Activated naive CD4-positive, alpha-beta T cell treated with anti-CD3 and anti-CD28 coated beads, Interleukin-2, amount 50 U/mL, for 16 hours (primary cell): ENCODE results near the gene STMN3.
"Not testable (repeated sequence)": the region's sequence is repeated elsewhere in the genome, so short reads cannot be mapped to it uniquely, and the experiment has no call there.

Experiments used
- DNase-seq: peaks from one replicate; pipeline ENCODE4 v3.0.0-alpha.2; 2020

STMN3 gene

DNA sequence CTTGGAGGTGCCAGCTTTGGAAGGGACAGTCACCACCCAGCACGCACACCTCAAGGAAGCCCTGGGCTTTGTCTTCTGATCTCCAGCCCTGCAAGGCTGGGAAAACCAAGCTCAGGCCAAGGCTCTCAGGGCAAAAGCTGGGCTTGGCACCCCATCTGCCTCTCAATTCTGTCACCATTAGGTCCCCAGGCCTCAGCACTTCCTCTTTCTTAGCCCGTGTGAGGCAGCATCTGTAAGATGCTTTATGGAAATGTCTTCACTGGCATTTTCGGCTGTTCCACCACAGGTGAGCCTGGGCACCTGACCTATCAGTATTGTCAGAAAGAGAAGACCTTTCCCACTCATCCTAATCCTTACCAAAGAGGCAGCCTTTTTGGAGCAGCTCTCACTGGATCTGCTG lies 50.9 kb downstream of the STMN3 start:
- DNase-seq: no peak

DNA sequence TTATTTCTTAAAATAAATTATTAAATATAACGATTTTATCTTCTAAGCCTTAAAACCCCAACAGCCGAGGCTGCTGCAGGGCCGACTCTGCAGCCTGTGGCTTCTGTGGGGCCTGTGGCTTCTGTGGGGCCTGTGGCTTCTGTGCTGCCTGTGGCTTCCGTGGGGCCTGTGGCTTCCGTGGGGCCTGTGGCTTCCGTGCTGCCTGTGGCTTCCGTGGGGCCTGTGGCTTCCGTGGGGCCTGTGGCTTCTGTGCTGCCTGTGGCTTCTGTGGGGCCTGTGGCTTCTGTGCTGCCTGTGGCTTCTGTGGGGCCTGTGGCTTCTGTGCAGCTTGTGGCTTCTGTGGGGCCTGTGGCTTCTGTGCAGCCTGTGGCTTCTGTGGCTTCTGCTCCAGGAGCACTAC lies 51.5 kb downstream of the STMN3 start:
- DNase-seq: not testable (repeated sequence)

DNA sequence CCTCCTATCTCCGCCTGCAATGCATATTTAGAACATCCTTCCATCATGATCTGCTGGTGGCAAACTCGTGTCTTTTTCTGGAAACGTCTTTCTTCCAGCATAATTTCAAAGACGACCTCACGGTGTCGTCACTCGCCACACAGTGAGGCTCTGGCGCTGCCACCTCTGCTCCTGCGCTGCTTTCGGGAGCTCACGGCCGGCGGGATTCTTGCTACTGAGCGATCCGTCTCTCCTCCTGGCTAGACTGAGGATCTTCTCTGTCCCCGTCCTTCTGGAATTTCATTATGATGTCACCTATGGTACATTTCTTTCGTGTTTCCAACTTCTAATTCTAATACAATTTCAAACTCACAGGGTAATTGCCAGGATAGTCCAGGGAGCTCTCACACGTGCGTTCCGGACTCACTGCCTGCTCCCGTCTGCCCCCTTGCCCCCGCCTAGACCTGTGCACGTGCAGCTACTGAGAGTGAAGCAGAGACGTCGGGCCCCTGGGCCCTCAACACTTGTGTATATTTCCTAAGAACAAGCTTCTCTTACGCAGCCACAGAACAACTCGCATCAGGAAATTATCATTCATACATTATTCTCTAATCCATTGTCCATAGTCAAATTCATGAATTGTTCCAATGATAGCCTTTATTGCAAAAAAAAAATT lies 53.7 kb downstream of the STMN3 start:
- DNase-seq: no peak

DNA sequence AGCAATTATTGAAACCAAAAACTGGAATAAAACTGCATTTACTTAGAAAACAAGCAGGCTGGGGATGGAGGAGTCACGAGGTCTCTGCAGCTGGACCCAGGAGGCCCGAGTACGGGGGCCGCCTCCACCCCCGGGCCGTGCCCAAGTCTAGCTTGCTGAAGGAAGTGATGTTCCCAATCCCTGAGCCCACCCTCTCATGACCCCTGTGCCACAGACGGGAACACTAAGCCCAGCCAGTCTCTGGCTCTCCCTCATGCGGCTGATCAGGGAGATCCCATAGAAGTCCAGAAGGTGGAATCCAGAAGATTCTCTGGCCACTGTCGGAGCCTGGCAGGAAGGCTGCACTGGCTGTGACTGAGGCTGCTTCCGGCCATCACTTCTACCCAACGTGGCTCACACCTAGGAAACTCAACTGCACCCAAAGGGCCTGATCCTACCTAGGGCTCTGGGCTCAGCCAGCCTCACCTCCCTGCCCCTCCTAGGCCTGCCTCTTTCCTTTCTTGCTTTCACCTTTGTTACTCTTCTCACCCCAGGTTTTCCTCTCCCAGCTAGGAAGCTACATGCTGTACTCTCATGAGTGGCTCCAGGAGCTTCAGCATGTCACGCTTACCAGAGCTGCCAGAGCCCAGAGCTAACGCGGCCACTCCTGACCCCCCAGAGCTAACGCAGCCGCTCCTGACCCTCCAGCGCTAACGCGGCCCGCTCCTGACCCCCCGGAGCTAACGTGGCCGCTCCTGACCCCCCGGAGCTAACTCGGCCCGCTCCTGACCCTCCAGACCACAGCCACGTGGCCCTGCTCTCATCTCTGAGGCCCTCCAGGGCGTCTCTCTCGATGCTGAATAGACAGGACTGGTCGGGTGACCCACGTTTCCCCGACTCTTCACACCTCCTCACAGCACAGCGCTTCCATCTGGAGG lies 54.5 kb downstream of the STMN3 start:
- DNase-seq: no peak

DNA sequence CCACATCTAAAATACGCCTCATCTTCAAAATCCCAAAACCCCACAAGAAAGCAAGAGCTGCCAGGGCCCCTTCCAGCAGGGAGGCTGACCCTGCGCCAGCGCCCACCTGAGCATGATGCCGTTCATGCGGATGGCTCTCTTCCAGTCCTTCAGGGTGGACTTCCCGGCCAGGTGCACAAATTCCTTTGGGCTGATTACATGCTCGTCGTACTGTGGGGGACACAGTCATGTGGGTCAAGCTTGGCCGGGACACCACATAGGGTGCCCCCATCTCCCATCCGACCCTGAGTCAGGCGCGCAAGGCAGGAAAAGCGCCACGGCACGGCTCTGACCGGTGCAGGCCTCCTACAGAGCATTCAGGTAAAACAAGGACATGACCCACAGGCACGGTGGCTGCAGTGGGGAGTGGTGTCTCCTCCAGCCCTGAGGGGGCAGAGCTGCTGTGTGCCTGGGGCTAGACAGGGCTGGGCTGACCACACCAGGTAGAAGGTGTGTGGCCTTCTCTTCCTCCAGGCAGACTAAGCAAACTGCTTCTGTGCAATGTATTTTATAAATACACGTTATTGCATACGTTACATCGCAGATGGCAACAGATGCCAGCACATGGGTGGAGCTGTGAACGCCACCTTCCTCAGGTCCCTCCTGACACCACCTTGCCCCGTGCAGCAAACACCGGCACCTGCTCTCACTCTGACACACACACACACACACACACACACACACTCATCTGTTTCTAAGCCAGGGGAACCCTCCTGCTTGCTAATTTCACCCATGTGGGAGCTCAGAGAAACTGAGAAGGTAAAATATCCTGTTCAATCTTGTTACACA lies 55.4 kb downstream of the STMN3 start:
- DNase-seq: no peak

DNA sequence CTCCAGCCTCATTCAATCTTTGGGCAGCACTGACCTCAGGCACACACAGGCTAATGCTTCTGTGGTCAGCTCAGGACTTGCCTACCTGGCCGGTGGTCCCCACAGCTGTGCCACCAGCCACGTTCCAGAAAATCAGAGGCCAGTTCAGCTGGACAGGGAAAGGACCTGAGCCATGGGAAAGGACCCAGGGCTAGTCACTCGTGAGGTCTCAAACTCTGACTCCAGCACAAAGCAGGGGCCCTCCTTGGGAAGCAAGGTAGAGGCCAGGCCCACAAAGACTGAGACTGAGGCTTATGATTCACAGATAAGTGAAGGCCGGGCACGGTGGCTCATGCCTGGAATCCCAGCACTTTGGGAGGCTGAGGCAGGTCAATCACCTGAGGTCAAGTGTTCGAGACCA lies 56.8 kb downstream of the STMN3 start:
- no peak for DNase-seq

DNA sequence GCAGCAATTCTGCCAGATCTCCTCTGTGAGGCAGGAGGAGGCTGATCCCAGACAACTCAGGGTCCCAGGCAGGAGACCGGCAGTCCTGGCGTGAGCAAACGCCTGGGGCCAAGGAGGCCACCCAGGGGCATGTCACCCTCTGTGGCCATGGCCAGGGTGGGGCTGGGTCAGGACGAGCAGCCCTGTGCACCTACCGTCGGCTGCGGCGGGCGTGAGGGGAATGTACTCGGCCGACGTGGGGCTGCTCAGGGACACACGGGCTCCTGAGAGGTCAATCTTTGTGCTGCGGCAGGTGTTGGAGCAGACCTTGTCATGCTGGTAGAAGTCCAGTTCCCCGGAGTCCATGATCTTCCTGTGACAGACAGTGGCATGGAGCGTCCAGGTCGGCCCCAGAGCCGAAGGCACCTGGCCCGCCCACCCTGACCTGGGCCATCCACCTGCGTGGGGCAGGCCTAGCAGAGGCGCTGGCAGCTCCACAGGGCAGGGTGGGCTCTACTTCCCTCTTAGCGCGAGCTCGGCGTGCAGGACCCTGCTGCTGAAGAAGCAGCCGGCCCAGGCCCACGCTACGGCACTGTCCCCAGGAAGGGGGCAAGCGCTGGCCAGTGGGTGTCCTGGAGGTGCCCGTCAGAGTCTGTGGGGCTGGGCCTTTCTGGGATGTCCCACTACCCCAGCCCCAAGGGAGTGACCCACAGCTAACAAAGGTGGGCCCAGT lies 57.7 kb downstream of the STMN3 start:
- DNase-seq: no peak

DNA sequence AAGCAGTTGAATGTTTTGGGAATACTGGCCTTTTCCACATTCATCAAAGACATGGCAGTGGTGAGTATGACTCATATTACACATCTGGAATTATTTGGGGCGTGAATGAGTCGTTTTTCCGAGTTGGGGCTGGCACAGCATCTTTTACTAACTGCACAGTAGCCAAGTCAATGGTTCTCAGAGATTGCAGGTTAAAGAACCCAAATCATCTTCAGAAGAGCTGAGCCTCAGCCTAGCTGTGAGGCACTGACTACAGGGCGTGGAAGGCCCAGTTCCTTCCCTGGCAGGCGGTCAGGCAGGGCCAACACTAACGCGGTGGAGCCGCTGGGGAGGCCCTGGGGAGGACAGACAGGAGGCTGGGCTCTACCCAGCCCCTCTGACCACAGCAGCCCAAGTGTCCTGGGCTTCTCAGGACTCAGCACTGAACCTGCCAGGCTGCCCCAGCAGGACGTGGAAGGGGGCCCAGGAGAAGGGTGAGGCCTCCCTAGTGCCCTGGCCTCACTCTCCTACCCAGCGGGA lies 59.1 kb downstream of the STMN3 start:
- no peak for DNase-seq

DNA sequence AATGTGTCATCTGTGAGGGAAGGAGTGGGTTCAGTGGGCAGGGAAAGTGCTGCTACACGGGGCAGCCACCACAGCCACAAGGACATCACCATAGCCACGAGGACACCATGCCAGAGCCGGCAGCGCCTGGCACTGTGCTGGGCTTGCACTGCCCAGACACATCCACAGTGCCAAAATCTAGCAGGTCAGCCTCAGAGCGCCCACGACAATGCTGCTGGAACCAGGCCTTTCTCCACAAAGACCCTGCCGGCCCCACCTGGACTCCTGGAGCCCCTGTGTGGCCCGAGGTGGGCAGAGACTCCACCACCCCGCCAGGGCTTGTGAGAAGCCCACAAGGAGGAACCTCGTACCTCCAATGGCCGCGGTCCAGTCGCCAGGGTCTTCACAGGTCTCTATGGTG lies 60.6 kb downstream of the STMN3 start:
- no peak for DNase-seq

DNA sequence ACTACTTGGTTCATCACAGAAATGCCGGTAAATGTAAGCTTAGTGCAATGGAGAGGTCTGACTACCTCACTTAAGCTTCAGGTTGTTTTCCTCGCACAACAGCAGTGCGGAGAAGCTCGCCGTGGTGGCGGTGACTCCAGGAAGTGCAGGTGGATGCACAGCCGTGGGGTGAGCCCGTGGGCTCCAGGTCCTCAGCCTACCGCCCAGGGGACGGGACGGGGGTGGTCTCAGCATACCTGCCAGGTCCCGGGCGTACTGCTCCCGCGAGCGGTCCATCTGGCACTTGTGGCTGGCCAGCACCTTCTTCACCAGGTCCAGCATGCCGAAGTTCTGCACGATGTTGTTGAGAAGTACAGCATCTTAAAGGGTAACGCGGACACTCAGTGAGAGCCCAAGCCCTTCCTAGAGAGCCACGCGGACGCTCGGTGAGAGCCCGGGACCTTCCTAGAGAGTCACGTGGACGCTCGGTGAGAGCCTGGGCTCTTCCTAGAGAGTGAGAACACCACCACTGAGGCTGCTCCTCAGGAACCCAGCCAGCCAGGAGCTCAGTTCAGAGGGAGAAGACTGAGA lies 61.4 kb downstream of the STMN3 start:
- DNase-seq: no peak

DNA sequence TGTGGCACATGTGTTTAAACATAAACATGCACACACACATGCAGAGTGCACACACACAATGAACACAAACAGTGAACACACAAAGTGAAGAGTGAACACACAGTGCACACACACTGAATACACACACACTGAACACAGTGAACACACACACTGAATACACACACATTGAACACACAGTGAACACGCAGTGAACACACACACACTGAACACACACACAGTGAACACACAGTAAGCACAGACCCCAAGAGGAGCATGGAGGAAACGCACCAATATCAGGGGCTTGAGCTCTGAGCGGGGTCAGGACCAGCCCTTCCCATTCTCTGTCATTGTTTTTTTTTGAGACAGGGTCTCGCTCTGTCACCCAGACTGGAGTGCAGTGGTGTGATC lies 62.1 kb downstream of the STMN3 start:
- no peak for DNase-seq

DNA sequence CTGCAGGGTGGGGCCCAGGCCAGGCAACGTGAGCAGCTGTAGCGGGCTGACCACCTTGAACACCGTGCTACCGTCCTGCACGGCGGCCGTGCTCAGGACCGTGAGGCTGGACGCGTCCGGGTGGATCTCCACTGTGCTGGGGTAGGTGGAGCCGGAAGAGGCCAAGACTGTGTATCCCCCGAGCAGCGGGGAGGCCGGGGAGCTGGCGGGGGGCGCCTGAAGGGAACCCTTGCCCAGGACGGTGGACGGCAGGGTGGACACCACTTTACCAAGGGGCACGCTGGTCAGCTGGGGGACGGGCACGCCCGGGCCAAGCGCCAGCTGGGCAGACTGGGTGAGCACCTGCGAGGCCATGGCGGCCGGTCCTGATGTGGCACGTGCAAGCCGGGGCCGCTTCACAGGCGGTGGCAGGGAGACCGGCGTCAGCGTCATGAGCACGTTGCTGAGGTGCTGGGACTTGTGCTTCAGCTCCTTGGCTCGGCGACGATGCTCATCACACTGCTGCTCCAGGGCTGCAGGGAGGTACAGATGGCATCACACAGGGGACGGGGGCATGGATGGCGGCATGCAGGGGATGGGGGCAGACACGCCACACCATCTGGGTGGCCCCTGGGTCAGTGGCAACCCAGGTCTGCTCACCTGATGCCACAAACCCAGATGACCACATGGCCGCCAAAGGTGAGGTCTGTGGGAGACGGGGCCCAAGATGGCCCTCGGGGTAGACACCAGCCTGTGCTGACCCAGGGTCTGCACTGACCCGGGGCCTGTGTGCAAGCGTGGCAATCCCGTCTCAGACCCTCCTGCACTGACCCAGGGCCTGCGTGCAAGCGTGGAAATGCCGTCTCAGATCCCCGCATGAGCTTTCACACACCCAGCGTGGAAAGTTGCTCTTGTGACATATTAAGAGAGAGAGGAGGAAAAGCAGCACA lies 62.7 kb downstream of the STMN3 start:
- DNase-seq: no peak
